ENCODE data around the gene DLX4. TPM values are rescaled to one million over a fixed set of nuclear protein-coding genes. Genes with fewer than 3 reads are reported as not detected.

DLX4 gene
- total RNA-seq, 4 donors from 2014 or later, result 1.4 to 5.7 (median 3.4) TPM

DNA sequence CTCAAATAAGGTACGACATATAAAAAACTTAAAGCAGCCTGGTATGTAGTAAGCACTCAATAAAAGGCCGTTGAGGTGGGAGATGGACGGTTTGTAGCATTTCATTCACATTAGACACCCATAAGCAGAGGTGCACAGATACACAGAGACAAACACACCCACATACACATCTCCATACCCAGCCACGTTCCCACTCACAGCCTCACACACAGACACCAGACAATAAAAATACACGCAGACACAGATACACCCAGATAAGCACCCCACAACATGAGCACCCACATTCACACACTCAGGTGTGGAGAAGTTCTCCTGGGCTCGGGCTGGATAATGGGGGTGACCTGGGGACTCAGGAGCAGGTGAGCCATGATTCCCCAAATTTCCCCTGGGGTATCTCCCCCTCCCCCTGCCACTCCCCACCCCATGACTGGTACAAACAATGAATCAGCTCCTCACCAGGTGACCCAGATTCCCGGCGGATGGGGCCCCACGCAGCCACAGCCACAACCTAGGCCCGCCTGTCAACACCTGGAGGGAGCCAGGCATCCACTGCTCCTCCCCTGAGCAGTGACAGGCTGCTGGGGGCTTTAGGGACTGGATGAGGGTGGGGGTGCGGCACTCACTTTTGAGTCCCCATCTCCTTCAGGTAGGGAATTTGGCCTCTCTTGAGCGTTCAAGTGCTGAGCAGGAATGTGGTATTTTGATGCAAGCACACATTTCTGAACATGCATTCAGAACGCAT is 23.4 kb downstream of the DLX4 start:
- peak in 1 of 2 donors; percentile 74 for DNase-seq (ENCODE audit: low spot score in 2 of 2)
- TF ChIP-seq POLR2AphosphoS5 (IDR thresholded peaks at IDR 0.05) (no peak), EP300 (IDR thresholded peaks at IDR 0.05) (no peak), POLR2A (IDR thresholded peaks at IDR 0.05) (no peak)
- TF ChIP-seq, protein P1, sequence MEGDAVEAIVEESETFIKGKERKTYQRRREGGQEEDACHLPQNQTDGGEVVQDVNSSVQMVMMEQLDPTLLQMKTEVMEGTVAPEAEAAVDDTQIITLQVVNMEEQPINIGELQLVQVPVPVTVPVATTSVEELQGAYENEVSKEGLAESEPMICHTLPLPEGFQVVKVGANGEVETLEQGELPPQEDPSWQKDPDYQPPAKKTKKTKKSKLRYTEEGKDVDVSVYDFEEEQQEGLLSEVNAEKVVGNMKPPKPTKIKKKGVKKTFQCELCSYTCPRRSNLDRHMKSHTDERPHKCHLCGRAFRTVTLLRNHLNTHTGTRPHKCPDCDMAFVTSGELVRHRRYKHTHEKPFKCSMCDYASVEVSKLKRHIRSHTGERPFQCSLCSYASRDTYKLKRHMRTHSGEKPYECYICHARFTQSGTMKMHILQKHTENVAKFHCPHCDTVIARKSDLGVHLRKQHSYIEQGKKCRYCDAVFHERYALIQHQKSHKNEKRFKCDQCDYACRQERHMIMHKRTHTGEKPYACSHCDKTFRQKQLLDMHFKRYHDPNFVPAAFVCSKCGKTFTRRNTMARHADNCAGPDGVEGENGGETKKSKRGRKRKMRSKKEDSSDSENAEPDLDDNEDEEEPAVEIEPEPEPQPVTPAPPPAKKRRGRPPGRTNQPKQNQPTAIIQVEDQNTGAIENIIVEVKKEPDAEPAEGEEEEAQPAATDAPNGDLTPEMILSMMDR (IDR thresholded peaks at IDR 0.05), result no peak
- no peaks in the 10 kb centered on the region for H3K9me3 ChIP-seq
- peaks cover 67% of the 10 kb centered on the region for H3K27me3 ChIP-seq
- H3K4me3 ChIP-seq, result peak overlapping the region; percentile 57
- WGBS, result 56% methylated on average over 12 of the region's 13 CpGs
- H3K27ac ChIP-seq, result peak overlapping the region; percentile 13
- peaks cover 63% of the 10 kb centered on the region for H3K4me1 ChIP-seq
- H3K36me3 ChIP-seq, result no peaks in the 10 kb centered on the region

DNA sequence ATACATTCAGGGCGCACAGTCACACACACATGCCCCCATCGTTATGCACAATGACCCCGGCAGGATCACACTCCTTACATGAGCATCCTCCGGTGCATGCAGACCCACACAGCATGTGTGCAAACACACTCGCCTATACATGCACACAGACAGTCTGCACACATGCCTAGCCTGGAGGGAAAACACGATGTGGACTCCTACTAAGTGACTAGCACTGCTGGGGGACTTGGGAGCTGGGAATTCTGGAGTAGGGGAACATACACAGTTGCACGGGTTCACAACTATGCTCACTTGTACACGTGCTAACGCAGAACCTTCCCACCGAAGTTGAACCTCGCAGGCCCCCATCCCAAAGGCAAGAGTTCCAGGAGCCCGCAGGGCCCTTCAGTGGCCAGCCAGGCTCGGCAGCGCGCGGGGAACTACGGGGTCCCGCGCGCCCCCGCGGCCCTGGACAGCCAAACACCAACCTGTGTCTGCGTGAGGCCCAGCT is 24.0 kb downstream of the DLX4 start:
- no peak for TF ChIP-seq POLR2A (IDR thresholded peaks at IDR 0.05)
- TF ChIP-seq EP300 (IDR thresholded peaks at IDR 0.05), result no peak
- TF ChIP-seq, protein P1 (IDR thresholded peaks at IDR 0.05), result no peak
- TF ChIP-seq POLR2AphosphoS5 (IDR thresholded peaks at IDR 0.05), result no peak
- Histone ChIP-seq H3K9me3 (no peaks in the 10 kb centered on the region), H3K36me3 (no peaks in the 10 kb centered on the region), H3K27me3 (peaks cover 65% of the 10 kb centered on the region), H3K4me3 (peak overlapping the region; percentile 57), H3K27ac (peak overlapping the region; percentile 58), H3K4me1 (peaks cover 63% of the 10 kb centered on the region)
- WGBS, result 20% methylated on average over 9 of the region's 23 CpGs
- DNase-seq (ENCODE audit: low spot score in 2 of 2), result peak in 1 of 2 donors; percentile 49

DNA sequence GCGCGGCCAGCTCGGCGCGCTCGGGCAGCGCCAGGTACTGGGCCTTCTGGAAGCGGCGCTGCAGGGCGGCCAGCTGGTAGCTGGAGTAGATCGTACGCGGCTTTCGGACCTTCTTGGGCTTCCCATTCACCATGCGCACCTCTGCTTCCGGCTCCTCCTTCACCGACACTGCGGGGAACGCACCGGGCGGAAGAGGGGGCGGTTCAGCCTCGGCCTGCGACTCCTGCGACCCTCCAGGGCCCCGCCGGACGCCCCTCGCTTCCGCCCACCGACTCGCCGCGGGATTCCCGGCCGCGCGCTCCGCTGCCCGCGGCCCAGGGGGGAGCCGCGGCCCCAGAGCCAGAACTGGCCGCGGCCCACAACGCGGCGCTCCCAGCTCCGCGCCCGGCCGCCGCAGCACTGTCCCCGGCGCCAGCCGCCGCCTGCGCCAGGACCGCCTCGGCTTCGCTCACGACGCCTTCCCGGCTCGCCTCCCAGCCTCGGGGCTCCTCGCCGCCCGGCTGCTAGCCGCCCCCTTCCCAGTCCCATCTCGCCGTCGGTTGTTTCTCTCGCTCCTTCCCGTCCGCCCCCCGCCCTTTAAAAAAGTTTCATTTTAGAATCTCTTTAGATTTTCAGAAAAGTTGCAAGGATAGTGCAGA is 24.6 kb downstream of the DLX4 start:
- peak overlapping the region; percentile 57 for H3K4me3 ChIP-seq
- H3K27ac ChIP-seq, result peak overlapping the region; percentile 58
- H3K27me3 ChIP-seq, result peaks cover 62% of the 10 kb centered on the region
- no peaks in the 10 kb centered on the region for H3K36me3 ChIP-seq
- no peaks in the 10 kb centered on the region for H3K9me3 ChIP-seq
- DNase-seq (ENCODE audit: low spot score in 2 of 2), result peak in 1 of 2 donors; percentile 74
- TF ChIP-seq, protein P1 (IDR thresholded peaks at IDR 0.05), result no peak
- TF ChIP-seq POLR2A (IDR thresholded peaks at IDR 0.05) (no peak), POLR2AphosphoS5 (IDR thresholded peaks at IDR 0.05) (no peak), EP300 (IDR thresholded peaks at IDR 0.05) (no peak)
- H3K4me1 ChIP-seq, result peaks cover 64% of the 10 kb centered on the region
- under 1% methylated on average over 39 of the region's 77 CpGs for whole genome bisulfite sequencing

DNA sequence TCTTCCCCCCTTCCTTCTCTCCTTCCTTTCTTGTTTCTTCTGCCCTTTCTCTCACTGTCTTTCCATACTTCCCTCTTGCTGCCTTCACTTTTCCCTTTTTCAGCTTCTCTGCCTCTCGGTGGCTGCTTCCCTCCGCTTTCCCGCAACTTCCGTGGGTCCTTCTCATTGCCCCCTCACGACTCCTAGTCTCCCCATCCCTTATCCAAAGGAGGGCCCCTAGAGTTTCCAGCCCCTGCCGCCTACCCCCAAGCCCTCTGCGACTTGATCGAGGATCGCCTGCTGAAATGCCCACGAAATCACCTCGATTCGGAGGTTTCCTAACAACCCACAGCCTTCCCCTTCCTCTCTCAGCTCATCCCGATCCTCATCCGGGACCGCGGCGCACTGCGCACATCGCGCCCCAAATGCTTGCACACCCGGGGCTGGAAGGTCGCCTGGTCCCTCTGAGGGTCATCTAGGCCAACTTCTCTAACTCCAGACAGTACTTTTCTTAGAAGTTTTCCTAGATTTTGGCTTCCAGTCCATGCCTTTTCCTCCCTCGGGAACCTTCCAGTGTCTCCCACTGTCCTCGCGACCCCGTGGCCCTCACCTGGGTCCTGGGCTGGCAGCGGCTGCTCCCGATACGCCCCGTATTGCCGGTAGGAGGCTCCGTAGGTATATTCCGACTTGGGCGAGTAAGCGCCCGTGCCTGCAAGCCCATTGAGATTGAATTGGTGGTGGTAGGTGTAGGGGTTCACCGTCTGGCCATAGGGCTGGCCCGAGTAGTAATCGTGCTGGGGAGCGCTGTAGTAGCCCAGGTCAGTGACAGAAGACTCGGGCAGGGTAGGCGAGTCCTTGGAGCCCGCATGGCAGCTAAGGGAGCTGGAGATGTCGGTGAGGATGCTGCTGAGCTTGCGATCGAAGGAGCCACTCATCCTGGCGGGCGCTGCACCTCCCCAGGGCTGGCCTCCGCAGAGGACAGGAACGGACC is 25.4 kb downstream of the DLX4 start:
- H3K4me1 ChIP-seq, result peaks cover 62% of the 10 kb centered on the region

More for the DNA sequence above, 25.4 kb downstream of the DLX4 start:
- no peaks in the 10 kb centered on the region for H3K36me3 ChIP-seq
- peaks cover 70% of the 10 kb centered on the region for H3K27me3 ChIP-seq
- WGBS, result 6% methylated on average over 50 of the region's 50 CpGs
- peak overlapping the region; percentile 58 for H3K27ac ChIP-seq
- H3K4me3 ChIP-seq, result peak overlapping the region; percentile 57
- DNase-seq (ENCODE audit: low spot score in 2 of 2), result peak in 1 of 2 donors; percentile 78
- no peaks in the 10 kb centered on the region for H3K9me3 ChIP-seq
- TF ChIP-seq, protein P1 (IDR thresholded peaks at IDR 0.05), result no peak
- TF ChIP-seq POLR2A (IDR thresholded peaks at IDR 0.05), result no peak
- TF ChIP-seq POLR2AphosphoS5 (IDR thresholded peaks at IDR 0.05), result no peak
- TF ChIP-seq EP300 (IDR thresholded peaks at IDR 0.05), result no peak
